ENCODE results near the gene OR51L1. TPM values are rescaled to one million over a fixed set of nuclear protein-coding genes. Genes with fewer than 3 reads are reported as not detected.
A peak's percentile ranks its signal among the peaks of the same experiment; 100 is the strongest.

Gene OR51L1
- total and polyA plus RNA-seq, 2 of the 8 experiments (the other 6 are each of a cell fraction or from before 2014, with no cell fraction given) = not detected

DNA sequence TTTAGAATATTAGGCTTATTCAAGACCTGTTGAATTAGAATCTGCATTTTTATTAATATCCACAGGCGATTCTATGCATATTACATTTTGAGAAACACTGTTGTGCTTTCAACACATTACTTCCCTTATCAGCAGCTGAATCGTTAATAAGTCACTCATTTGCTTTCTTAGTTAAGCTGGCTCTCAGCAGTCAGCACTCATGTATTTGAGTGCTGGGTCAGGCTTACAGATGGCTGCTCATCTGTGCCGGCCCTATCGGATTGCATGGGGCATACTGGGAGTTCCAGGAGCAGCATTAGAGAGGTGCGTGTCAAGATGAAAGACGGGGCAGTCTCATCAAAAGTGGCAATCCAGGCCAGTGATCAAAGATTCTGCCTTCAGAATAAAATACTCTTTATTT, 10.8 kb upstream of the OR51L1 start:
- ChIA-PET POLR2A (ENCODE audit: partially characterized antibody) (no interaction called here), CTCF (ENCODE audit: partially characterized antibody) (interaction anchor here (1.0 kb wide), 1 partner anchor 14 kb away, joined by 4 read pairs; no protein-coding TSS in a partner anchor)
- Histone ChIP-seq H3K9me3 (ENCODE audit: insufficient read depth in 2 of 2, low read depth in 1 of 2, low read length in 1 of 2) (no peaks in the 10 kb centered on the region; a peak in 1 of 4 replicates), H4K5ac (ENCODE audit: insufficient read length, low read depth, low read length) (no peak overlapping the region), H2AK5ac (ENCODE audit: low read depth, low read length) (no peak overlapping the region), H3K18ac (ENCODE audit: extremely low read depth, low read length) (no peak overlapping the region), H3K27ac (ENCODE audit: low read depth, low read length) (no peak overlapping the region), H2BK5ac (ENCODE audit: low read depth, low read length) (no peak overlapping the region), H3K56ac (replicated peaks; ENCODE audit: insufficient read length, low read depth, low read length) (no peak overlapping the region), H4K91ac (replicated peaks; ENCODE audit: insufficient read length, low read length) (no peak overlapping the region), H3K9ac (replicated peaks in 1 of 4; ENCODE audit: extremely low read depth in 1 of 4, low read depth in 3 of 4, low read length in 3 of 4) (no peak overlapping the region), H3K14ac (ENCODE audit: insufficient read length) (no peak overlapping the region), H2BK15ac (ENCODE audit: low read length) (no peak overlapping the region), H3K36me3 (ENCODE audit: control insufficient read depth in 2 of 4, insufficient read depth in 4 of 4, low read length in 3 of 4) (no peaks in the 10 kb centered on the region), H2BK20ac (ENCODE audit: low read length) (no peak overlapping the region), H2BK120ac (replicated peaks; ENCODE audit: low read depth, low read length) (no peak overlapping the region), H3K4me3 (ENCODE audit: extremely low read depth in 1 of 4, insufficient read depth in 2 of 4, low read depth in 3 of 4, low read length in 4 of 4) (no peak overlapping the region), H3K4ac (replicated peaks; ENCODE audit: insufficient read length, low read depth, low read length) (no peak overlapping the region), H4K20me1 (replicated peaks in 1 of 2; ENCODE audit: control insufficient read depth in 1 of 2, insufficient read depth in 2 of 2, low read length in 2 of 2) (no peaks in the 10 kb centered on the region), H3K4me2 (ENCODE audit: insufficient read depth in 1 of 2, low read depth in 2 of 2, low read length in 2 of 2) (no peak overlapping the region), H2BK12ac (ENCODE audit: low read depth, low read length) (no peak overlapping the region), H3K23ac (ENCODE audit: insufficient read length) (no peak overlapping the region), H3K23me2 (ENCODE audit: low read depth, low read length) (no peaks in the 10 kb centered on the region), H4K8ac (ENCODE audit: extremely low read depth, insufficient read depth, low read length) (no peak overlapping the region), H3K79me2 (ENCODE audit: control insufficient read depth in 1 of 2, insufficient read depth in 2 of 2, low read length in 2 of 2) (no peaks in the 10 kb centered on the region), H3K27me3 (replicated peaks in 1 of 4; ENCODE audit: control insufficient read depth in 3 of 4, extremely low read depth in 1 of 4, insufficient read depth in 3 of 4, low read length in 3 of 4) (no peaks in the 10 kb centered on the region), H3K4me1 (replicated peaks in 1 of 4; ENCODE audit: control insufficient read depth in 3 of 4, insufficient read depth in 4 of 4, low read length in 3 of 4) (no peaks in the 10 kb centered on the region), H2AFZ (ENCODE audit: low read length) (peak overlapping the region; percentile 8; the same call in 1 of the 2 replicates), H3K79me1 (ENCODE audit: low read depth, low read length) (no peaks in the 10 kb centered on the region)
- TF ChIP-seq CBX8 (IDR thresholded peaks at IDR 0.05; ENCODE audit: borderline replicate concordance, low read depth, low read length) (no peak), SUZ12 (IDR thresholded peaks at IDR 0.05; ENCODE audit: low read length) (no peak), SIRT6 (IDR thresholded peaks at IDR 0.05; ENCODE audit: low read length) (no peak), SP1 (IDR thresholded peaks at IDR 0.05; ENCODE audit: low read depth, low read length) (no peak), POU5F1 (IDR thresholded peaks at IDR 0.05; ENCODE audit: low read depth, low read length) (no peak), NRF1 (IDR thresholded peaks at IDR 0.05; ENCODE audit: low read depth, low read length) (no peak), CEBPB (IDR thresholded peaks at IDR 0.05; ENCODE audit: low read depth, low read length) (no peak), CHD1 (IDR thresholded peaks at IDR 0.05; ENCODE audit: low read depth, low read length) (no peak), SAP30 (IDR thresholded peaks at IDR 0.05; ENCODE audit: insufficient read depth, insufficient replicate concordance, low read length) (no peak), KDM4A (IDR thresholded peaks at IDR 0.05; ENCODE audit: low read depth, low read length, severe bottlenecking) (no peak), USF2 (IDR thresholded peaks at IDR 0.05; ENCODE audit: low read length) (no peak)
- WGBS, 2 experiments (ENCODE audit: extremely low coverage in 1 of 2, insufficient coverage in 1 of 2, insufficient read length in 1 of 2, insufficient replicate concordance in 2 of 2, low coverage in 1 of 2, low lambda C conversion rate in 2 of 2, missing lambda C conversion rate in 1 of 2) = 92% methylated on average over 6 of the region's 6 CpGs; no CpG with 5 or more reads in 1 of the 2 experiments
- FAIRE-seq (no peak), DNase-seq (ENCODE audit: low read depth in 1 of 2, low spot score in 2 of 2) (no peak)
